Left hindlimb (tissue), 1 donor: ENCODE data around the gene BMP6.
A peak's percentile ranks its signal among the peaks of the same experiment; 100 is the strongest.

Experiments
- DNase-seq: peaks from one replicate; pipeline ENCODE4 v3.0.0-alpha.2; 2018

The BMP6 gene

GRCh38 chr6:7909323-7910276 lies 183.7 kb downstream of the BMP6 start:
- DNase-seq: peak; percentile 78

- no peak for DNase-seq
Measured at GRCh38 chr6:7910298-7910653, 184.4 kb downstream of the BMP6 start.

- DNase-seq: peak; percentile 86
Measured at GRCh38 chr6:7910654-7911344, 184.9 kb downstream of the BMP6 start, which contains the start of gene TXNDC5. TXNDC5 (minus strand) TSS chr6:7910788; CDS start chr6:7910776, 12 bp downstream.

GRCh38 chr6:7911345-7911725 lies 185.4 kb downstream of the BMP6 start:
- no peak for DNase-seq

- DNase-seq: no peak
Measured at GRCh38 chr6:7912024-7912423, 186.1 kb downstream of the BMP6 start.

- DNase-seq: no peak
Measured at GRCh38 chr6:7912736-7913517, 187.0 kb downstream of the BMP6 start.

- DNase-seq: no peak
Measured at GRCh38 chr6:7914311-7914710, 188.4 kb downstream of the BMP6 start.

GRCh38 chr6:7914991-7915789 lies 189.3 kb downstream of the BMP6 start:
- no peak for DNase-seq

- DNase-seq: no peak
Measured at GRCh38 chr6:7916959-7917358, 191.1 kb downstream of the BMP6 start.

- no peak for DNase-seq
Measured at GRCh38 chr6:7917729-7918128, 191.8 kb downstream of the BMP6 start.

- no peak for DNase-seq
Measured at GRCh38 chr6:7918403-7918802, 192.5 kb downstream of the BMP6 start.

GRCh38 chr6:7919871-7920270 lies 194.0 kb downstream of the BMP6 start:
- DNase-seq: no peak

- no peak for DNase-seq
Measured at GRCh38 chr6:7920425-7920824, 194.5 kb downstream of the BMP6 start.

- no peak for DNase-seq
Measured at GRCh38 chr6:7921046-7921445, 195.1 kb downstream of the BMP6 start.

GRCh38 chr6:7921632-7922092 lies 195.8 kb downstream of the BMP6 start:
- DNase-seq: no peak

- no peak for DNase-seq
Measured at GRCh38 chr6:7922596-7922995, 196.7 kb downstream of the BMP6 start.

GRCh38 chr6:7924867-7925266 lies 199.0 kb downstream of the BMP6 start:
- DNase-seq: no peak
